ENCODE measurements around the gene SEL1L3. TPM values are rescaled to one million over a fixed set of nuclear protein-coding genes. Genes with fewer than 3 reads are reported as not detected.

SEL1L3 gene
- total RNA-seq, 1 experiment from 2014 or later = 31.9 TPM

- H3K36me3 ChIP-seq (ENCODE audit: low read depth, low read length) = no peaks in the 10 kb centered on the region
- BruUV-seq (replicated peaks) = no TSS peak
- POLR2A ChIA-PET (ENCODE audit: unreplicated experiment) = no interaction called here
- ATAC-seq (peak; percentile 45), DNase-seq (peak; percentile 43)
- no peaks in the 10 kb centered on the region for H4K20me1 ChIP-seq (ENCODE audit: low read length)
- H3K27me3 ChIP-seq (ENCODE audit: low read length) = no peaks in the 10 kb centered on the region
- H3K9ac ChIP-seq (ENCODE audit: low read length) = no peak overlapping the region
- no peaks in the 10 kb centered on the region for H3F3A ChIP-seq (ENCODE audit: low read length, unreplicated experiment)
- no peak overlapping the region for H2AFZ ChIP-seq (ENCODE audit: low read length)
- H3K4me1 ChIP-seq (ENCODE audit: insufficient read depth, low read length) = peaks cover 6% of the 10 kb centered on the region; the same call in 1 of the 2 replicates
- no peak overlapping the region for H3K4me3 ChIP-seq (ENCODE audit: low read length)
- H3K4me2 ChIP-seq (ENCODE audit: low read length) = peak overlapping the region; percentile 9; the same call in 1 of the 2 replicates
- CTCF ChIA-PET = no interaction called here
- no peak for TF ChIP-seq EZH2 (IDR thresholded peaks at IDR 0.05; ENCODE audit: low read length, unreplicated experiment)
- no peak for TF ChIP-seq CTCF (conservative IDR thresholded peaks at IDR 0.05; ENCODE audit: low read depth, low read length)
- no peak for TF ChIP-seq EZH2phosphoT487 (IDR thresholded peaks at IDR 0.05; ENCODE audit: borderline replicate concordance, low read length)
- intact Hi-C loops (cut with micrococcal nuclease) = no loop called here
- no peaks in the 10 kb centered on the region for H3K9me2 ChIP-seq (replicated peaks; ENCODE audit: low read length)
- H3K27ac ChIP-seq (ENCODE audit: low read length) = peak overlapping the region; percentile 29
- H3K79me2 ChIP-seq (ENCODE audit: low read length) = no peaks in the 10 kb centered on the region
- no peaks in the 10 kb centered on the region for H3K9me3 ChIP-seq (ENCODE audit: low read length)
Observed at GRCh38 chr4:25900310-25900709, 37.5 kb upstream of the SEL1L3 start.

GRCh38 chr4:25896776-25897539, 34.2 kb upstream of the SEL1L3 start:
- no peak overlapping the region for H3K4me2 ChIP-seq (ENCODE audit: low read length)
- peak; percentile 42 for ATAC-seq
- H3K9me3 ChIP-seq (ENCODE audit: low read length) = no peaks in the 10 kb centered on the region
- H3K4me3 ChIP-seq (ENCODE audit: low read length) = no peak overlapping the region
- H3K36me3 ChIP-seq (ENCODE audit: low read depth, low read length) = no peaks in the 10 kb centered on the region
- CTCF ChIA-PET = no interaction called here
- no peaks in the 10 kb centered on the region for H3K79me2 ChIP-seq (ENCODE audit: low read length)
- no peak overlapping the region for H3K27ac ChIP-seq (ENCODE audit: low read length)
- H3F3A ChIP-seq (ENCODE audit: low read length, unreplicated experiment) = no peaks in the 10 kb centered on the region
- BruUV-seq (replicated peaks) = no TSS peak
- POLR2A ChIA-PET (ENCODE audit: unreplicated experiment) = interaction anchor here (0.6 kb wide), 1 partner anchor 11 kb away, joined by 17 read pairs; no protein-coding TSS in a partner anchor
- H3K9ac ChIP-seq (ENCODE audit: low read length) = no peak overlapping the region
- no peak overlapping the region for H2AFZ ChIP-seq (ENCODE audit: low read length)
- no peak for DNase-seq
- H3K4me1 ChIP-seq (ENCODE audit: insufficient read depth, low read length) = peaks cover 6% of the 10 kb centered on the region; the same call in 1 of the 2 replicates
- TF ChIP-seq EZH2phosphoT487 (IDR thresholded peaks at IDR 0.05; ENCODE audit: borderline replicate concordance, low read length) (no peak), EZH2 (IDR thresholded peaks at IDR 0.05; ENCODE audit: low read length, unreplicated experiment) (no peak), CTCF (conservative IDR thresholded peaks at IDR 0.05; ENCODE audit: low read depth, low read length) (no peak)
- H3K9me2 ChIP-seq (replicated peaks; ENCODE audit: low read length) = no peaks in the 10 kb centered on the region
- no peaks in the 10 kb centered on the region for H4K20me1 ChIP-seq (ENCODE audit: low read length)
- no peaks in the 10 kb centered on the region for H3K27me3 ChIP-seq (ENCODE audit: low read length)
- intact Hi-C loops (cut with micrococcal nuclease) = no loop called here

GRCh38 chr4:25892796-25893195, 30.0 kb upstream of the SEL1L3 start:
- H3K9me3 ChIP-seq (ENCODE audit: low read length) = no peaks in the 10 kb centered on the region
- no TSS peak for BruUV-seq (replicated peaks)
- ChIA-PET POLR2A (ENCODE audit: unreplicated experiment) (no interaction called here), CTCF (no interaction called here)
- no peaks in the 10 kb centered on the region for H3K79me2 ChIP-seq (ENCODE audit: low read length)
- no peak overlapping the region for H3K27ac ChIP-seq (ENCODE audit: low read length)
- no peak overlapping the region for H2AFZ ChIP-seq (ENCODE audit: low read length)
- DNase-seq (no peak), ATAC-seq (no peak)
- no peaks in the 10 kb centered on the region for H3K4me1 ChIP-seq (ENCODE audit: insufficient read depth, low read length)
- no peaks in the 10 kb centered on the region for H4K20me1 ChIP-seq (ENCODE audit: low read length)
- H3K4me2 ChIP-seq (ENCODE audit: low read length) = no peak overlapping the region
- no peaks in the 10 kb centered on the region for H3K36me3 ChIP-seq (ENCODE audit: low read depth, low read length)
- H3K27me3 ChIP-seq (ENCODE audit: low read length) = no peaks in the 10 kb centered on the region
- TF ChIP-seq EZH2phosphoT487 (IDR thresholded peaks at IDR 0.05; ENCODE audit: borderline replicate concordance, low read length) = no peak
- TF ChIP-seq EZH2 (IDR thresholded peaks at IDR 0.05; ENCODE audit: low read length, unreplicated experiment) = no peak
- TF ChIP-seq CTCF (conservative IDR thresholded peaks at IDR 0.05; ENCODE audit: low read depth, low read length) = no peak
- H3F3A ChIP-seq (ENCODE audit: low read length, unreplicated experiment) = no peaks in the 10 kb centered on the region
- H3K9ac ChIP-seq (ENCODE audit: low read length) = no peak overlapping the region
- no peak overlapping the region for H3K4me3 ChIP-seq (ENCODE audit: low read length)
- intact Hi-C loops (cut with micrococcal nuclease) = no loop called here
- H3K9me2 ChIP-seq (replicated peaks; ENCODE audit: low read length) = no peaks in the 10 kb centered on the region

All from PC-3 (cell line).